Endothelial cell (in vitro differentiated cells): ENCODE results near the gene CDC20B. TPM values are rescaled to one million over a fixed set of nuclear protein-coding genes. Genes with fewer than 3 reads are reported as not detected.

Experiments used
- DNase-seq: peaks from one replicate; pipeline ENCODE4 v3.0.0; 2021; ENCODE audit warnings: low spot score
- H3K27ac Mint-ChIP-seq: one replicate; pipeline ENCODE4 v1.8.0; 2021; ENCODE audit warnings: mixed read lengths, inconsistent platforms; ENCODE audit not compliant: unreplicated experiment
- H3K27me3 Mint-ChIP-seq: one replicate; pipeline ENCODE4 v1.8.0; 2021; ENCODE audit warnings: mild to moderate bottlenecking, moderate library complexity, mixed read lengths, inconsistent platforms; ENCODE audit not compliant: unreplicated experiment
- H3K36me3 Mint-ChIP-seq: one replicate; pipeline ENCODE4 v1.8.0; 2021; ENCODE audit warnings: mild to moderate bottlenecking, low read depth, mixed read lengths, inconsistent platforms; ENCODE audit not compliant: unreplicated experiment
- H3K4me1 Mint-ChIP-seq: one replicate; pipeline ENCODE4 v1.8.0; 2021; ENCODE audit warnings: mild to moderate bottlenecking, mixed read lengths, inconsistent platforms; ENCODE audit not compliant: unreplicated experiment
- H3K4me3 Mint-ChIP-seq: one replicate; pipeline ENCODE4 v1.8.0; 2021; ENCODE audit warnings: mild to moderate bottlenecking, mixed read lengths, inconsistent platforms; ENCODE audit not compliant: unreplicated experiment
- H3K9me3 Mint-ChIP-seq: one replicate; pipeline ENCODE4 v1.8.0; 2021; ENCODE audit warnings: mixed read lengths, inconsistent platforms; ENCODE audit not compliant: unreplicated experiment
- total RNA-seq: library from RNA; stranded (reverse); fragmentation: NEBNext Ultra II Directional; extraction: Animal tissue kit (Norgen Biotek cat#: 25700); gene quantifications from one replicate; pipeline ENCODE4 v1.2.1, GENCODE V29; 2021; ENCODE audit not compliant: unreplicated experiment
- TF ChIP-seq, protein P1 (sequence below): fragments of 200-600 bp; sonication (generic); IDR thresholded peaks from one replicate; pipeline ENCODE4 v1.5.0; 2021; ENCODE audit warnings: antibody characterized with exemption; ENCODE audit not compliant: unreplicated experiment

The CDC20B gene
- total RNA-seq, 1 donor from 2014 or later = not detected

DNA sequence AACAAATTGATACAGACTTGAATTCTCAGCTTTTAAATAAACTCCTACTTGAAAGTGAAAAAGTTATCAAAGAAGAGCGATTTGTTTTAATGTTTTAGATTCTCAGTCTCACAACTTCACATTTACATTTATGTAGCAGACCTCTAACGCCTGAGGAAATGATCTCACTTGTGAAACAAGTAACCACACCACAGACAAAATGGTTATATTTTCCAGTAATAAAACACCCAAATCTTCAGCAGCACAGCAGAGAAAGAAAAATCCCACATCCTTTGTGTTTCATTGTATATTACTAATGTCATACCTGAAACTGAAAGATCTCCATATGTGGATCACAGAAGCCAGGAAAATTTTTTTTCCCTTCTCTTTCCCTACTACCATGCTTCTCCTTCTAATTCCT lies 100.3 kb downstream of the CDC20B start:
- Mint-ChIP-seq H3K4me3 (no peak overlapping the region), H3K27ac (no peak overlapping the region)

DNA sequence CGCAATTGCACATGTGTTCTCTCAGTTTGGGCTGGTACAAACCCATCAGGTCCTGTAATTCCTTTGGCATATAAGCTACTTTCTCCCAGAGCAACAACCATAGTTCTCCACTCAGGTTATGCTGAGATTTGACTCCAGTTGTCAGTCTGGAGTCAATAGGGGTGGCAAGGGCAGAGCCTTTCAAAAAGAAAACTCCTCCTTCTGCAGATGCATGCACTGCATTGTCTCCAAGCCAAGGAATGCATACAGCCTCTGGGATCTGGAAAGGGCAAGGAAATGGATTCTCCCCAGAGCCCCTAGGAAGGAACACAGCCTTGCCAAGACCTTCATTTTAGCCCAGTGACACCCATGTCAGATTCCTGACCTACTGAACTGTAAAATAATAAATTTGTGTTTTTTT lies 101.6 kb downstream of the CDC20B start:
- Mint-ChIP-seq H3K4me1 (peaks cover 10% of the 10 kb centered on the region), H3K27me3 (peaks cover under 1% of the 10 kb centered on the region), H3K4me3 (no peak overlapping the region), H3K9me3 (no peaks in the 10 kb centered on the region), H3K36me3 (no peaks in the 10 kb centered on the region), H3K27ac (no peak overlapping the region)
- no peak for DNase-seq
- TF ChIP-seq, protein P1, sequence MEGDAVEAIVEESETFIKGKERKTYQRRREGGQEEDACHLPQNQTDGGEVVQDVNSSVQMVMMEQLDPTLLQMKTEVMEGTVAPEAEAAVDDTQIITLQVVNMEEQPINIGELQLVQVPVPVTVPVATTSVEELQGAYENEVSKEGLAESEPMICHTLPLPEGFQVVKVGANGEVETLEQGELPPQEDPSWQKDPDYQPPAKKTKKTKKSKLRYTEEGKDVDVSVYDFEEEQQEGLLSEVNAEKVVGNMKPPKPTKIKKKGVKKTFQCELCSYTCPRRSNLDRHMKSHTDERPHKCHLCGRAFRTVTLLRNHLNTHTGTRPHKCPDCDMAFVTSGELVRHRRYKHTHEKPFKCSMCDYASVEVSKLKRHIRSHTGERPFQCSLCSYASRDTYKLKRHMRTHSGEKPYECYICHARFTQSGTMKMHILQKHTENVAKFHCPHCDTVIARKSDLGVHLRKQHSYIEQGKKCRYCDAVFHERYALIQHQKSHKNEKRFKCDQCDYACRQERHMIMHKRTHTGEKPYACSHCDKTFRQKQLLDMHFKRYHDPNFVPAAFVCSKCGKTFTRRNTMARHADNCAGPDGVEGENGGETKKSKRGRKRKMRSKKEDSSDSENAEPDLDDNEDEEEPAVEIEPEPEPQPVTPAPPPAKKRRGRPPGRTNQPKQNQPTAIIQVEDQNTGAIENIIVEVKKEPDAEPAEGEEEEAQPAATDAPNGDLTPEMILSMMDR = no peak

More for the DNA sequence above, 100.3 kb downstream of the CDC20B start:
- DNase-seq = no peak
- no peaks in the 10 kb centered on the region for H3K36me3 Mint-ChIP-seq
- no peaks in the 10 kb centered on the region for H3K4me1 Mint-ChIP-seq
- H3K9me3 Mint-ChIP-seq = no peaks in the 10 kb centered on the region
- H3K27me3 Mint-ChIP-seq = no peaks in the 10 kb centered on the region
- TF ChIP-seq, protein P1 = no peak

DNA sequence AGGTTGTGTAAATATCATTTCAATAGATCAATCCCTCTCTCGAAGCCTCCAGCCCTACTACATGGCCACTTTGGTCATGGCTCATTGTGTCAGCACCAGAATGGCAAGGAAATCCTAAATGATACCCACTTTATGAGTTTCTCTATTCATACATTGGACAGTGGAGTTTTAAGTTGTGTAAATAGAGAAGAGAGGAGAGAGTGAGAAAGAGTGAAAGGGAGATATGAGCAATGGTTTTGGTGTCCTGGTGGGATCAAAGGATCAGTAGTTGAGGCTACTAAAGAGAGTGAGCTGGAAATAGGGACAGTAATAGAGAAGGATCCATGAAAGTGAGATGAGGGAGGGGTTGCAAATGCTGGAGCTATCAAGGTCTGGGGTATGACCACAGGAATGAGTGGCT lies 102.0 kb downstream of the CDC20B start:
- TF ChIP-seq, protein P1 = no peak
- H3K9me3 Mint-ChIP-seq = no peaks in the 10 kb centered on the region
- H3K27ac Mint-ChIP-seq = no peak overlapping the region
- H3K4me1 Mint-ChIP-seq = peaks cover 13% of the 10 kb centered on the region
- H3K27me3 Mint-ChIP-seq = peaks cover 2% of the 10 kb centered on the region
- no peaks in the 10 kb centered on the region for H3K36me3 Mint-ChIP-seq
- no peak for DNase-seq
- no peak overlapping the region for H3K4me3 Mint-ChIP-seq

DNA sequence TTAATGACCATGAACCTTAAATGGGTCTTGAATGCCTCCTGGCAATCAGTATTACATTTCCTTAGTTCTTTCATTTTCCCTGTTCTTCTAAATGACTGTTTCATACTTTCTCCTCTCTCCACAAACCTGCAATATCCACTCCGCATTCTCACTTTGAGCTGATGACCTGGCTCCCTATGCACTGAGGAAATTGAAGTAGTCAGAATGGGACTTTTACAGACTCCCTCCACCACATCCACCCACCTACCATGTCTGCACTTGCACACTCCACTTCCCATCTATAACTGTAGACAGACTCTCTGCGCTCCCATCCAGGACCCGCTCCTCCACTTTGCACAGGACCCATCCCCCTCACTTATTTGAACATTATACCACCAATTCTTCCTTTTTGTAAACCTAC lies 106.7 kb downstream of the CDC20B start:
- peaks cover 13% of the 10 kb centered on the region for H3K4me1 Mint-ChIP-seq
- no peak overlapping the region for H3K27ac Mint-ChIP-seq
- H3K9me3 Mint-ChIP-seq = no peaks in the 10 kb centered on the region
- TF ChIP-seq, protein P1 = no peak
- no peak for DNase-seq
- no peaks in the 10 kb centered on the region for H3K36me3 Mint-ChIP-seq
- peaks cover 2% of the 10 kb centered on the region for H3K27me3 Mint-ChIP-seq
- no peak overlapping the region for H3K4me3 Mint-ChIP-seq

DNA sequence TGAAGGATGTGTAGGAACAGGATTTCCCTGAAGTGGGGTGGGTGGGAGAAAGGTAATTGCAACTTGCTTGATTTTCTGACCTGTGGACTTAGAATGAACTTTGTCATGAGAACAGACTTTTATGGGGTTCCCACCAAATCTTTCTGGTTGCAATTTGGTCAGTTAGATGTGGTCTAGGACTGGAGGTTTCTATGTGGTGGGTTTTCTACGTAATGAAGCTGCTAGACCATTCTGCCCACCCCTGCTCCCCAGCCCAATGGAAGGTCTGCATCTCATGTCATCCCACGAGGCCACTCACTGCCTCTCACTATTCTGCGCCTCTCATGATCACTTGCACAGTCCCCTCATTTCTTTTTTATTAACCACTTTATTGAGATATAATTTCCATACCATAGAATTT lies 108.5 kb downstream of the CDC20B start:
- H3K4me3 Mint-ChIP-seq = no peak overlapping the region

More for the DNA sequence above, 108.5 kb downstream of the CDC20B start:
- TF ChIP-seq, protein P1 = no peak
- no peaks in the 10 kb centered on the region for H3K36me3 Mint-ChIP-seq
- no peaks in the 10 kb centered on the region for H3K9me3 Mint-ChIP-seq
- H3K27me3 Mint-ChIP-seq = peaks cover 2% of the 10 kb centered on the region
- DNase-seq = no peak
- peaks cover 13% of the 10 kb centered on the region for H3K4me1 Mint-ChIP-seq
- H3K27ac Mint-ChIP-seq = no peak overlapping the region
